Liver (tissue), 9 donors: ENCODE data around the gene TMIGD1. TPM values are rescaled to one million over a fixed set of nuclear protein-coding genes. Genes with fewer than 3 reads are reported as not detected.
A peak's percentile ranks its signal among the peaks of the same experiment; 100 is the strongest.

Experiments used
- DNase-seq: peaks from one replicate; pipeline ENCODE4 v3.0.0-alpha.2; 2017; ENCODE audit warnings: low spot score
- H3K27ac ChIP-seq, 2 donors: one replicate each; pipeline ENCODE4 v1.7.0; 2013; ENCODE audit warnings: inconsistent platforms in 2 of 2, low read length in 2 of 2, control low read depth in 1 of 2, low read depth in 1 of 2, mild to moderate bottlenecking in 1 of 2
- H3K27me3 ChIP-seq, 4 donors: one replicate each; pipeline versions ENCODE4 v1.6.1 to v1.7.0; 2013; ENCODE audit warnings: low read length in 3 of 4, inconsistent platforms in 1 of 4, mild to moderate bottlenecking in 1 of 4, moderate library complexity in 1 of 4; ENCODE audit not compliant: control insufficient read depth in 4 of 4, insufficient read depth in 4 of 4
- H3K36me3 ChIP-seq, 4 donors: one replicate each; pipeline versions ENCODE4 v1.6.1 to v1.7.0; 2013; ENCODE audit warnings: low read length in 3 of 4, mild to moderate bottlenecking in 3 of 4, low read depth in 1 of 4, moderate library complexity in 1 of 4; ENCODE audit not compliant: control insufficient read depth in 4 of 4, insufficient read depth in 3 of 4
- H3K4me1 ChIP-seq, 4 donors: one replicate each; pipeline versions ENCODE4 v1.6.1 to v1.7.0; 2013; ENCODE audit warnings: low read length in 3 of 4, mild to moderate bottlenecking in 3 of 4, moderate library complexity in 1 of 4; ENCODE audit not compliant: control insufficient read depth in 4 of 4, insufficient read depth in 4 of 4
- H3K4me3 ChIP-seq, 3 donors: one replicate each; pipeline versions ENCODE4 v1.6.1 to v1.7.0; 2013; ENCODE audit warnings: low read length in 3 of 3, control low read depth in 1 of 3, low read depth in 1 of 3, mild to moderate bottlenecking in 1 of 3
- H3K9ac ChIP-seq, 2 donors: one replicate each; pipeline ENCODE4 v1.7.0; 2013; ENCODE audit warnings: low read length in 2 of 2, mild to moderate bottlenecking in 2 of 2, moderate library complexity in 2 of 2, control low read depth in 1 of 2, low read depth in 1 of 2
- H3K9me3 ChIP-seq, 4 donors: one replicate each; pipeline versions ENCODE4 v1.6.1 to v1.7.0; 2013; ENCODE audit warnings: low read length in 3 of 4; ENCODE audit not compliant: control insufficient read depth in 4 of 4
- ATF3 ChIP-seq: IDR thresholded peaks from 2 replicates; pipeline ENCODE4 v1.6.1; 2016; ENCODE audit warnings: antibody characterized with exemption
- CTCF ChIP-seq: fragments of 150-350 bp; IDR thresholded peaks from 2 replicates; pipeline ENCODE4 v1.5.1; 2017; ENCODE audit warnings: improper control_type of control experiment, low read depth, low read length; ENCODE audit not compliant: missing input control
- EGR1 ChIP-seq, 2 donors: IDR thresholded peaks; 2 replicates each; pipeline ENCODE4 v1.6.1; 2016 to 2018; ENCODE audit warnings: antibody characterized with exemption in 2 of 2, low read depth in 2 of 2
- FOXA1 ChIP-seq: IDR thresholded peaks from 2 replicates; pipeline ENCODE4 v1.6.1; 2016; ENCODE audit warnings: antibody characterized with exemption
- FOXA2 ChIP-seq: IDR thresholded peaks from 2 replicates; pipeline ENCODE4 v1.6.1; 2016; ENCODE audit warnings: antibody characterized with exemption
- GABPA ChIP-seq, 2 donors: IDR thresholded peaks in 1 of 2; conservative IDR thresholded peaks in 1 of 2; 2 replicates each; pipeline ENCODE4 v1.6.1; 2016; ENCODE audit warnings: antibody characterized with exemption in 2 of 2, mild to moderate bottlenecking in 1 of 2, moderate library complexity in 1 of 2
- HNF4A ChIP-seq, 2 donors: conservative IDR thresholded peaks; 2 replicates each; pipeline ENCODE4 v1.6.1; 2016; ENCODE audit warnings: antibody characterized with exemption in 2 of 2, mild to moderate bottlenecking in 2 of 2
- HNF4G ChIP-seq: IDR thresholded peaks from 2 replicates; pipeline ENCODE4 v1.6.1; 2016; ENCODE audit warnings: antibody characterized with exemption
- JUND ChIP-seq, 2 donors: IDR thresholded peaks; 2 replicates each; pipeline ENCODE4 v1.6.1; 2016; ENCODE audit warnings: antibody characterized with exemption in 2 of 2
- MAX ChIP-seq: IDR thresholded peaks from 2 replicates; pipeline ENCODE4 v1.6.1; 2016; ENCODE audit warnings: antibody characterized with exemption
- NR2F2 ChIP-seq: IDR thresholded peaks from 2 replicates; pipeline ENCODE4 v1.6.1; 2016; ENCODE audit warnings: antibody characterized with exemption
- RAD21 ChIP-seq, 2 donors: IDR thresholded peaks; 2 replicates each; pipeline ENCODE4 v1.6.1; 2016; ENCODE audit warnings: antibody characterized with exemption in 2 of 2, mild to moderate bottlenecking in 2 of 2
- REST ChIP-seq: IDR thresholded peaks from 2 replicates; pipeline ENCODE4 v1.6.1; 2016; ENCODE audit warnings: antibody characterized with exemption, mild to moderate bottlenecking
- RXRA ChIP-seq, 2 donors: IDR thresholded peaks; 2 replicates each; pipeline ENCODE4 v1.6.1; 2017 to 2018; ENCODE audit warnings: antibody characterized with exemption in 2 of 2, mild to moderate bottlenecking in 1 of 2
- SP1 ChIP-seq: IDR thresholded peaks from 2 replicates; pipeline ENCODE4 v1.6.1; 2018; ENCODE audit warnings: antibody characterized with exemption, mild to moderate bottlenecking
- TAF1 ChIP-seq: conservative IDR thresholded peaks from 2 replicates; pipeline ENCODE4 v1.6.1; 2016; ENCODE audit warnings: antibody characterized with exemption, mild to moderate bottlenecking
- YY1 ChIP-seq: IDR thresholded peaks from 2 replicates; pipeline ENCODE4 v1.6.1; 2016; ENCODE audit warnings: antibody characterized with exemption, mild to moderate bottlenecking
- ZBTB33 ChIP-seq: IDR thresholded peaks from 2 replicates; pipeline ENCODE4 v1.6.1; 2016; ENCODE audit warnings: antibody characterized with exemption
- WGBS: extraction: QIAGEN DNeasy Blood & Tissue Kit; methylation state at CpG from one replicate; pipeline ENCODE4 v1.1.7; 2013; 5-methylcytosine and 5-hydroxymethylcytosine counted together
- polyA plus RNA-seq, 2 donors: library from polyadenylated mRNA; stranded (reverse) in 1 of 2; unstranded in 1 of 2; fragments of 200-250 nt in 1 of 2; fragments of >200 nt in 1 of 2; fragmentation: Nextera tagmentation in 1 of 2; extraction: Ambion mirVana in 1 of 2; gene quantifications; one replicate each; pipeline versions ENCODE4 v1.2.1 to v1.2.3, GENCODE V29; 2013 to 2015
- total RNA-seq, 2 donors: library from RNA; depleted of rRNA; stranded (reverse); fragments of >200 nt; gene quantifications; one replicate each; pipeline ENCODE4 v1.2.3, GENCODE V29; 2014
- donor health status: healthy.
- donor health status: healthy.
- donor health status: healthy.
- donor health status: healthy.
- donor health status: healthy.

Gene TMIGD1
- total and polyA plus RNA-seq, 4 donors = not detected

GRCh38 chr17:30382345-30382744, 48.5 kb upstream of the TMIGD1 start:
- no peak overlapping the region for H3K9ac ChIP-seq
- peaks cover 0 to 8% (median 4%) of the 10 kb centered on the region in 4 donors for H3K36me3 ChIP-seq
- no peak for DNase-seq
- TF ChIP-seq EGR1 (IDR thresholded peaks at IDR 0.05; ENCODE audit: low read depth in 2 of 2) = no peak
- no peak for TF ChIP-seq FOXA2
- no peak for TF ChIP-seq RXRA (IDR thresholded peaks at IDR 0.05)
- TF ChIP-seq REST = no peak
- no peak for TF ChIP-seq CTCF
- no peak for TF ChIP-seq ATF3
- TF ChIP-seq FOXA1 = no peak
- TF ChIP-seq GABPA (IDR thresholded peaks at IDR 0.05 in 1 of 2, conservative IDR thresholded peaks at IDR 0.05 in 1 of 2) = no peak
- TF ChIP-seq MAX = no peak
- no peak for TF ChIP-seq TAF1
- TF ChIP-seq SP1 = no peak
- TF ChIP-seq HNF4A (conservative IDR thresholded peaks at IDR 0.05) = no peak
- no peak for TF ChIP-seq HNF4G
- no peak for TF ChIP-seq ZBTB33
- TF ChIP-seq YY1 = no peak
- TF ChIP-seq RAD21 (IDR thresholded peaks at IDR 0.05) = no peak
- no peak for TF ChIP-seq NR2F2
- no peak for TF ChIP-seq JUND (IDR thresholded peaks at IDR 0.05)
- no peaks in the 10 kb centered on the region for H3K27me3 ChIP-seq
- H3K4me1 ChIP-seq = peaks cover 3 to 30% (median 14%) of the 10 kb centered on the region in 4 donors
- no peaks in the 10 kb centered on the region for H3K9me3 ChIP-seq
- H3K27ac ChIP-seq = no peak overlapping the region
- 92% methylated on average over 1 of the region's 1 CpG for WGBS
- no peak overlapping the region for H3K4me3 ChIP-seq

- H3K9ac ChIP-seq = no peak overlapping the region
- TF ChIP-seq TAF1 (no peak), MAX (no peak), HNF4G (no peak), RXRA (IDR thresholded peaks at IDR 0.05) (no peak), YY1 (no peak), ZBTB33 (no peak), NR2F2 (no peak), GABPA (IDR thresholded peaks at IDR 0.05 in 1 of 2, conservative IDR thresholded peaks at IDR 0.05 in 1 of 2) (no peak)
- no peak overlapping the region for H3K27ac ChIP-seq
- H3K4me3 ChIP-seq = peak overlapping the region in 1 of 3 donors; percentile 98
- no peaks in the 10 kb centered on the region for H3K27me3 ChIP-seq
- no peaks in the 10 kb centered on the region for H3K9me3 ChIP-seq
- H3K4me1 ChIP-seq = peaks cover 3 to 30% (median 14%) of the 10 kb centered on the region in 4 donors
- peaks cover 0 to 7% (median 4%) of the 10 kb centered on the region in 4 donors for H3K36me3 ChIP-seq
- DNase-seq = no peak
- 90% methylated on average over 2 of the region's 2 CpGs for WGBS
Observed at GRCh38 chr17:30381340-30381659, 47.4 kb upstream of the TMIGD1 start.
